Measurements from ENCODE around the gene BRD7. TPM values are rescaled to one million over a fixed set of nuclear protein-coding genes. Genes with fewer than 3 reads are reported as not detected.

Gene BRD7
- total RNA-seq, 1 experiment from 2014 or later = 45.6 TPM

GRCh38 chr16:50400967-50401348 lies 32.2 kb upstream of the BRD7 start:
- BruUV-seq (replicated peaks) = no TSS peak
- POLR2A ChIA-PET = no interaction called here
- Histone ChIP-seq H3K9me3 (ENCODE audit: control insufficient read depth, insufficient read depth, low read depth, low read length) (no peaks in the 10 kb centered on the region), H3K36me3 (ENCODE audit: control insufficient read depth, insufficient read depth, low read length) (no peaks in the 10 kb centered on the region), H3K27me3 (ENCODE audit: control insufficient read depth, insufficient read depth, low read length) (no peaks in the 10 kb centered on the region), H3K4me3 (ENCODE audit: low read depth in 2 of 2, low read length in 2 of 2) (no peak overlapping the region), H3K27ac (ENCODE audit: low read length) (no peak overlapping the region), H3K4me1 (ENCODE audit: control insufficient read depth, insufficient read depth, low read length) (no peaks in the 10 kb centered on the region)
- DNase-seq (ENCODE audit: low read depth, low spot score) (no peak), ATAC-seq (no peak)
- in situ Hi-C loops (cut with HindIII; ENCODE audit: low pct_unique_long_range_greater_than_20kb, low sequenced_read_pairs) (no loop called here), intact Hi-C loops (cut with micrococcal nuclease; ENCODE audit: unreplicated experiment) (no loop called here)
- CTCF ChIA-PET = no interaction called here
- TF ChIP-seq TCF7L2 (IDR thresholded peaks at IDR 0.05; ENCODE audit: low read depth, low read length) (no peak), CTCF (IDR thresholded peaks at IDR 0.05) (no peak)

GRCh38 chr16:50400312-50400966 lies 31.7 kb upstream of the BRD7 start:
- Histone ChIP-seq H3K9me3 (ENCODE audit: control insufficient read depth, insufficient read depth, low read depth, low read length) (no peaks in the 10 kb centered on the region), H3K27me3 (ENCODE audit: control insufficient read depth, insufficient read depth, low read length) (no peaks in the 10 kb centered on the region), H3K27ac (ENCODE audit: low read length) (no peak overlapping the region), H3K36me3 (ENCODE audit: control insufficient read depth, insufficient read depth, low read length) (no peaks in the 10 kb centered on the region), H3K4me1 (ENCODE audit: control insufficient read depth, insufficient read depth, low read length) (no peaks in the 10 kb centered on the region), H3K4me3 (ENCODE audit: low read depth in 2 of 2, low read length in 2 of 2) (no peak overlapping the region)
- ATAC-seq (no peak), DNase-seq (ENCODE audit: low read depth, low spot score) (no peak)
- ChIA-PET POLR2A (no interaction called here), CTCF (interaction anchor here (0.7 kb wide), 1 partner anchor 79 kb away, joined by 4 read pairs; no protein-coding TSS in a partner anchor)
- in situ Hi-C loops (cut with HindIII; ENCODE audit: low pct_unique_long_range_greater_than_20kb, low sequenced_read_pairs) (no loop called here), intact Hi-C loops (cut with micrococcal nuclease; ENCODE audit: unreplicated experiment) (no loop called here)
- BruUV-seq (replicated peaks) = no TSS peak
- TF ChIP-seq TCF7L2 (IDR thresholded peaks at IDR 0.05; ENCODE audit: low read depth, low read length) = no peak
- no peak for TF ChIP-seq POLR2AphosphoS5 (IDR thresholded peaks at IDR 0.05; ENCODE audit: low read depth, low read length)
- no peak for TF ChIP-seq SIN3A (IDR thresholded peaks at IDR 0.05; ENCODE audit: borderline replicate concordance, insufficient read depth, low read depth, low read length)
- TF ChIP-seq REST (IDR thresholded peaks at IDR 0.05; ENCODE audit: insufficient read depth in 1 of 2, low read depth in 2 of 2, low read length in 1 of 2) = no peak

GRCh38 chr16:50399411-50399810 lies 30.6 kb upstream of the BRD7 start:
- Histone ChIP-seq H3K9me3 (ENCODE audit: control insufficient read depth, insufficient read depth, low read depth, low read length) (no peaks in the 10 kb centered on the region), H3K27ac (ENCODE audit: low read length) (no peak overlapping the region), H3K36me3 (ENCODE audit: control insufficient read depth, insufficient read depth, low read length) (no peaks in the 10 kb centered on the region), H3K27me3 (ENCODE audit: control insufficient read depth, insufficient read depth, low read length) (no peaks in the 10 kb centered on the region), H3K4me3 (ENCODE audit: low read depth in 2 of 2, low read length in 2 of 2) (no peak overlapping the region), H3K4me1 (ENCODE audit: control insufficient read depth, insufficient read depth, low read length) (no peaks in the 10 kb centered on the region)
- BruUV-seq (replicated peaks) = no TSS peak
- CTCF ChIA-PET = no interaction called here
- TF ChIP-seq CTCF (IDR thresholded peaks at IDR 0.05) (no peak), REST (IDR thresholded peaks at IDR 0.05; ENCODE audit: insufficient read depth in 1 of 2, low read depth in 2 of 2, low read length in 1 of 2) (no peak), TCF7L2 (IDR thresholded peaks at IDR 0.05; ENCODE audit: low read depth, low read length) (no peak), SIN3A (IDR thresholded peaks at IDR 0.05; ENCODE audit: borderline replicate concordance, insufficient read depth, low read depth, low read length) (no peak), POLR2AphosphoS5 (IDR thresholded peaks at IDR 0.05; ENCODE audit: low read depth, low read length) (no peak)
- no peak for DNase-seq (ENCODE audit: low read depth, low spot score)
- POLR2A ChIA-PET = no interaction called here
- in situ Hi-C loops (cut with HindIII; ENCODE audit: low pct_unique_long_range_greater_than_20kb, low sequenced_read_pairs) = no loop called here
- no peak for ATAC-seq
- intact Hi-C loops (cut with micrococcal nuclease; ENCODE audit: unreplicated experiment) = no loop called here
